ENCODE data around the gene FAM222A. TPM values are rescaled to one million over a fixed set of nuclear protein-coding genes. Genes with fewer than 3 reads are reported as not detected.

The FAM222A gene
- total RNA-seq, 1 experiment from 2014 or later: 2.8 TPM

GRCh38 chr12:109666068-109666467 lies 47.6 kb upstream of the FAM222A start:
- Histone ChIP-seq H3K9ac (ENCODE audit: extremely low read depth, insufficient read length, low read length) (no peak overlapping the region), H3K79me2 (ENCODE audit: insufficient read depth, low read length) (no peaks in the 10 kb centered on the region), H2BK5ac (ENCODE audit: insufficient read length, low read length) (no peak overlapping the region), H3K4ac (ENCODE audit: low read depth, low read length) (no peak overlapping the region), H2BK15ac (ENCODE audit: low read depth, low read length) (no peak overlapping the region), H3K27me3 (ENCODE audit: insufficient read depth, low read length) (no peaks in the 10 kb centered on the region), H4K91ac (ENCODE audit: insufficient read length, low read depth, low read length) (no peak overlapping the region), H2BK20ac (ENCODE audit: low read depth, low read length, poor library complexity, severe bottlenecking) (no peak overlapping the region), H4K5ac (ENCODE audit: insufficient read length, low read depth, low read length) (no peak overlapping the region), H2AK5ac (ENCODE audit: insufficient read length, low read length) (no peak overlapping the region), H3K18ac (ENCODE audit: insufficient read length, low read depth, low read length) (no peak overlapping the region), H3K4me2 (ENCODE audit: insufficient read depth, insufficient read length, low read length) (no peak overlapping the region), H2BK120ac (ENCODE audit: low read depth, low read length, poor library complexity, severe bottlenecking) (no peak overlapping the region), H3K4me1 (ENCODE audit: insufficient read depth, low read length) (no peaks in the 10 kb centered on the region), H3K9me3 (ENCODE audit: control insufficient read depth, low read depth, low read length) (no peaks in the 10 kb centered on the region), H4K20me1 (ENCODE audit: control insufficient read depth, insufficient read depth, insufficient read length) (no peaks in the 10 kb centered on the region), H3K79me1 (ENCODE audit: insufficient read depth, low read depth, low read length, poor library complexity, severe bottlenecking) (no peaks in the 10 kb centered on the region), H2BK12ac (ENCODE audit: insufficient read length, low read depth, low read length) (no peak overlapping the region), H3K27ac (ENCODE audit: insufficient read length, low read depth, low read length) (no peak overlapping the region), H3K56ac (ENCODE audit: insufficient read length, low read depth, low read length) (no peak overlapping the region), H2AFZ (ENCODE audit: low read length) (no peak overlapping the region), H4K8ac (replicated peaks; ENCODE audit: insufficient read length, low read depth, low read length) (no peak overlapping the region), H3K23me2 (ENCODE audit: insufficient read length, low read depth, low read length, poor library complexity, severe bottlenecking) (no peaks in the 10 kb centered on the region), H3T11ph (ENCODE audit: low read length) (no peak overlapping the region), H3K23ac (ENCODE audit: insufficient read length, low read depth, low read length) (no peak overlapping the region), H3K14ac (ENCODE audit: insufficient read depth, low read length) (no peak overlapping the region)
- no peak for DNase-seq
- H3K4me3 Mint-ChIP-seq: no peak overlapping the region
- WGBS (ENCODE audit: extremely low coverage, insufficient read length, low lambda C conversion rate): no CpG with 5 or more reads among the region's 1 CpG
- H3K36me3 Mint-ChIP-seq (ENCODE audit: insufficient read depth in 1 of 3, low read depth in 3 of 3): no peaks in the 10 kb centered on the region
- no peaks in the 10 kb centered on the region for H3K9me3 Mint-ChIP-seq
- H3K27ac Mint-ChIP-seq: no peak overlapping the region
- no peak for TF ChIP-seq CTCF (conservative IDR thresholded peaks at IDR 0.05)
- peaks cover 7% of the 10 kb centered on the region for H3K27me3 Mint-ChIP-seq (ENCODE audit: low read depth)
- peaks cover 3 to 10% of the 10 kb centered on the region in 2 experiments; a peak in 3 of 4 replicates for H3K4me1 Mint-ChIP-seq

Measured in H9 (cell line).